COLO668 (cell line): ENCODE measurements around the gene ZDHHC18.
A peak's percentile ranks its signal among the peaks of the same experiment; 100 is the strongest.
"Not testable (repeated sequence)": the region's sequence is repeated elsewhere in the genome, so short reads cannot be mapped to it uniquely, and the experiment has no call there.

Experiments used
- DNase-seq: peaks from one replicate; lab custom pipeline; 2025; ENCODE audit not compliant: unreplicated experiment; lab: John Stamatoyannopoulos, UW

ZDHHC18 gene

DNA sequence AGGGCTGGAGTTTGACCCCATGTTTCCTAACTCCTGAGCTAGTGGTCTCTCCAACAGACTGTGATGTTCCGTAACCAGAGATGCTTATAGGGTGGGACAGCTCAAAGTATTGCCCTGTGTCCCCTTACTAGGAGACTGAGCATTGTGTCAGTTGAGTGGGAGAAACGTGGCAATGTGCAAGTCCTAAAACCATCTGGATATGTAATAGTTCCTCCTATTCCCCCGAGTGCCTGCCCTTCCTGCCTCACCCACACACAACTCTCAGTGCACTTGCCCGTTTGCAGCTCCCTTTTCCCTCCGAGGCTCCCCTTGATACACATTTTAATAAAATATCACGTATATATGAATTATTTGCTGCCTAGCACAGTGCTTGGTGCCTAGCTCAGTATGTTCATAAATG lies 35.3 kb upstream of the ZDHHC18 start:
- no peak for DNase-seq

DNA sequence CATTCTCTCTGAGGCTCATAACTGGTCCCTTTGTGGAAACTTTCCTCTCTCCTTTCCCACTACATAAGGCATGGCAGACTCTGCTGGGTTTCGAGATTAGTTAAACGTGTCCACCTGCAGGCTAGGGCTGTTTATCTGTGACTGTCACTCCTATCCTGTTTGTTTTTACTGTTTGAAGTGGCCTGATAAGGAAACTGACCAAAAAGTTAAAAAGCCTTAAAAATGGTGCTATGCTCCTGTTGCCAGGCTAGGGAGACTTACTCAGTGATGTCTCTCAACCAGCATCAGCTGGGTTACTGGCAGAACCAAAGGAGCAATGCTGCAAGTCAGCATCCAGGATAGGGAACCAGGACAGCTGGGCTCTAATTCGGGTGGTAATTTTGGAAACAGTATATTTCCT lies 34.9 kb upstream of the ZDHHC18 start:
- DNase-seq, result no peak

DNA sequence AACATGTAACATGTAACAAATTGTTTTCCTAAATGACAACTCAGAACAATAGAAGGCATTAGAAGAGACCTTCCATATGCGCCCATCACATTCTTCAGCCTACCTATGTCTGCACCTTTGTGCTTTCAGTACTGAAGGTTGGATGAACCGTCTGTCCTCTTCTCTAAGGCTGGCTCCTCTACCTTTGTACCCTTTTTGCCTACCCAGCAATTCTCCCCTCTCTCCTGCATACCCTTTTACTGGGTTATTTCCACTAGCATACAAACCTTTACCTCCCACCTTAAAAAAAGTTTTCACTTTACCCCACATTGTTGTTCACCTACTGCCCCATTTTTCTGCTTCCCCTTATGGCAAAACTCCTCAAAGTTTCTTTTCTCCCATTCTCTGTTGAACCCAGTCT lies 33.6 kb upstream of the ZDHHC18 start:
- no peak for DNase-seq

DNA sequence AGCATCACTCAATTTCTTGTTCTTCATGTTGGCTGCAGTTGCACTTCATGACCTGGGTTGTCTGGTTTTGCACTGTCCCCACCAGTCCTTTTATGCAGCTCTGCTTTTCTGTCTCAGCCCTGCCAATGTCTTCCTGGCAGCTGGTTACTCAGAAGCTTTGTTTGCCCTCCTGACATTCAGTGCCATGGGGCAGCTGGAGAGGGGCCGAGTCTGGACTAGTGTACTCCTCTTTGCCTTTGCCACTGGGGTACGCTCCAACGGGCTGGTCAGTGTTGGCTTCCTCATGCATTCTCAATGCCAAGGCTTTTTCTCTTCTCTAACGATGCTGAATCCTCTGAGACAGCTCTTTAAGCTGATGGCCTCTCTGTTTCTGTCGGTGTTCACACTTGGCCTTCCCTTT lies 32.1 kb upstream of the ZDHHC18 start:
- DNase-seq, result no peak

DNA sequence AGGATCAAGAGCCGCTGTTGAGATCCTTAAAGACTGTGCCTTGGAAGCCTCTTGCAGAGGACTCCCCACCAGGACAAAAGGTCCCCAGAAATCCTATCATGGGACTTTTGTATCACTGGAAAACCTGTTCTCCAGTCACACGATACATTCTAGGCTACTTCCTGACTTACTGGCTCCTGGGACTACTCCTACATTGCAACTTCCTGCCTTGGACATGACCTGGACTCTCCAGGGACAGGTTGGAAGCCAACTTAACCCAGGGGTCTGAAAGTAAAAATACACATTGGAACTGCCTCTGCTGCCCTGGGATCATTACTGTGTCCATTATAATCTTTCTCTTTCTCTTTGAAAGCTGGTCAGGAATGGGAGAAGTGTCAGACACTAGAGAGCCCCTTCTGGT lies 28.9 kb upstream of the ZDHHC18 start:
- no peak for DNase-seq

DNA sequence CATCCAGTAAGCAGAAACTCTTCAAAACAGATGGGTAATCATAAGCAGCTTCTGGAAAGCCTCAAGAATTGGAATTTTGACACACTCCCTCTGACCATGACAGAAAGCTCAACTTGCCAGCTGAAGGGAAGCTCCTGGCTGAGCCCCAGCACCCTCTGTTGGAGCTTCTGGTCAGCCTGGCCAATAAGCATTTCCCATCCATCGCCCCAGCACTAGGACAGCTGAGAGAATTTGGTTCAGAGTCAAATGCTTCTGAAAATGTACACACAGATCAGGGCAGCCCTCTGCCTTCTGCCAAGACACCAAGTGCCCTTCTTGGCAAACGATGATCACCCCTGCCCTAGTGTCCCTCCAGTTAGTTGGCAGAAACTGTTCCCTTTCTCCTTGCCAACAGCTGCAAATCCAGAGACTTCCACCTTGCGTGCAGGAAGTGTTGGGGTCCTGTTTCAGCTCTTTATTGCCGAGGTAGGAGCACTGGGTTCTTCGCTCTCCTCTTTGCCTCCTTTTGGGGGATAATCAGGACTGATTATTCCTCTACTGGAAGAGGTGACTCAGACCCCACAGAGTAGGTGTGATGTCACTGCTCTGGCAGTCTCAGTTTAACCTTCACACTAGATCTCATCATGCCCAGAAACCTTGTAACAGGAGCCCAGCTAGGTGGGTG lies 26.9 kb upstream of the ZDHHC18 start:
- DNase-seq, result no peak

DNA sequence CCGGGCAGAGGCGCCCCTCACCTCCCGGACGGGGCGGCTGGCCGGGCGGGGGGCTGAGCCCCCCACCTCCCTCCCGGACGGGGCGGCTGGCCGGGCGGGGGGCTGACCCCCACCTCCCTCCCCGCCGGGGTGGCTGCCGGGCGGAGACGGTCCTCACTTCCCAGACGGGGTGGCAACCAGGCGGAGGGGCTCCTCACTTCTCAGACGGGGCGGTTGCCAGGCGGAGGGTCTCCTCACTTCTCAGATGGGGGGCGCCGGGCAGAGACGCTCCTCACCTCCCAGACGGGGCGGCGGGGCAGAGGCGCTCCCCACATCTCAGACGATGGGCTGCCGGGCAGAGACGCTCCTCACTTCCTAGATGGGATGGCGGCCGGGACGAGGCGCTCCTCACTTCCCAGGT lies 22.6 kb upstream of the ZDHHC18 start:
- not testable (repeated sequence) for DNase-seq

DNA sequence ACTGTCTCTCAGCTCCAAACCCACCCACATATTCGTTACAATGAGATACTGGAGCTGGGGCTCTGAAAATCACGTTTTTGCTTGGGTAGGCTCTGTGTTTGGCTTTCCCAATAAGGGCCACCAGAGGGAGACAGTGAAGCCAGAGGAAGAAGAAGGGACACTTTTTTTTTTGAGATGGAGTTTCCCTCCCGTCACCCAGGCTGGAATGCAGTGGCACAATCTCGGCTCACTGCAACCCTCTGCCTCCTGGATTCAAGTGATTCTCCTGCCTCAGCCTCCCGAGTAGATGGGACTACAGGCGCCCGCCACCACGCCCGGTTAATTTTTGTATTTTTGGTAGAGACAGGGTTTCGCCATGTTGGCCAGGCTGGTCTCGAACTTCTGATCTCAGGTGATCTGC lies 16.4 kb upstream of the ZDHHC18 start:
- peak; percentile 76 for DNase-seq

DNA sequence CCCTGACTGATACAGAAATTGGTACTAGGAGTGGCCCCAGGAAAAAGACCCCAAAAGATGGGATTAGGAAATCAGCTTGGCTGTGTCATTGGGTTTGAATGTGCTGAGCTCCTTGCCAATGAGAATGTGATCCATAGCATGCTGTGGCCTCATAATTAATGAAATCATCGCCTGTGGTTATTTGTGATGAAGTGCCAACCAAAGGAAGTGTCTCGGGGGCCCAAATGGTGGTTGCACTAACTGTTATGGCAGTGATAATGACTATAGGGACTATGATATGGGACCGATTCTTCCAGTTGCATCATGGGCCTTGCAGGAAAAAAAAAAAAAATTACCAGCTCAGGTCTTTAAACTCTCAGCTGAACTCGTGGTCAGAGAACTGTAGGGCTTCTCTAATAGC lies 15.4 kb upstream of the ZDHHC18 start:
- no peak for DNase-seq

DNA sequence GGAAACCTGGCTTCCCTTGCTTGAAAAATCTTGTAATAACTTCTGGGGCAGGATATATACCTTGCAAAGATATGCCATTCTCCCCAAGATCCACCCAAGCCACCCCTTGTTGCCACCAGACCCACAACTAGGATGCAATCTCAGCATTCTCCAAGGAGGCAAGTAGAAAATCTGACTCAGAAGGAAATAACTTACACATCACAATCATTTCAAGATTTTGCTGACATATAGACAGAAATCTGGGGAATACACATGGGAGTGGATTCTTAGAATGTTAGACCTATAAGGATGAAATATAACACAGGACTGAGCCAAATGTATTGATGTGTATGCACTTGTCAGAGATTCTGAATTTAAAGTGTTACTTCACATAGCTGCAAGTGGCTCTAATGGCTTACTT lies 14.8 kb upstream of the ZDHHC18 start:
- DNase-seq, result no peak

DNA sequence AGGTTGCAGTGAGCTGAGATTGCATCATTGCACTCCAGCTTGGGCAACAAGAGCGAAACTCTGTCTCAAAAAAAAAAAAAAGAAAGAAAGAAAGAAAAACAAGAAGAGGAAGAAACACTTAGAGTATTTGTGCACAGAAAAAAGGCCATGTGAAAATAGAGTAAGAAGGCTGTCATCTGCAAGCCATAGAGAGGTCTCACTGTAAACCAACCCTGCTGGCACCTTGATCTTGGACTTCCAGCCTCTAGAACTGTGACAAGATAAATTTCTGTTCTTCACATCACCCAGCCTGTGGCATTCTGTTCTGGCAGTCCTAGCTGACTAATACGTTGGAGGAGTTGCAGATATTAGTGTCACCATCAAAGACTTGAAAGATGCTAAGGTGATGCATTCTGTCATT lies 12.1 kb upstream of the ZDHHC18 start:
- no peak for DNase-seq

DNA sequence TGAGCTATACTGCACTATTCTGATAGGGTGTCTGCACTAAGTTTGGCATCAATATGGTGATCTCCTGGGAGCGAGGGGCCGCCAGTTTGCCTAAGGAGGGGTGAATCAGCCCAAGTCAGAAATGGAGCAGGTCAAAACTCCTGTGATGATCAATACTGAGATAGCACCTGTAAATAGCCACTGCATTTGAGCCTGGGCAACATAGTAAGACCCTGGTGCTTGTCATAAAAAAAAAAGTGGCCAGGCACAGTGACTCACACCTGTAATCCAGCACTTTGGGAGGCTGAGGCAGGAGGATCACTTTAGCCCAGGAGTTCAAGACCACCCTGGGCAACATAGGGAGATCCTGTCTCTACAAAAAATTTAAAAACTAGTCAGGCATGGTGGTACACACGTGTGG lies 11.6 kb upstream of the ZDHHC18 start:
- DNase-seq, result no peak

DNA sequence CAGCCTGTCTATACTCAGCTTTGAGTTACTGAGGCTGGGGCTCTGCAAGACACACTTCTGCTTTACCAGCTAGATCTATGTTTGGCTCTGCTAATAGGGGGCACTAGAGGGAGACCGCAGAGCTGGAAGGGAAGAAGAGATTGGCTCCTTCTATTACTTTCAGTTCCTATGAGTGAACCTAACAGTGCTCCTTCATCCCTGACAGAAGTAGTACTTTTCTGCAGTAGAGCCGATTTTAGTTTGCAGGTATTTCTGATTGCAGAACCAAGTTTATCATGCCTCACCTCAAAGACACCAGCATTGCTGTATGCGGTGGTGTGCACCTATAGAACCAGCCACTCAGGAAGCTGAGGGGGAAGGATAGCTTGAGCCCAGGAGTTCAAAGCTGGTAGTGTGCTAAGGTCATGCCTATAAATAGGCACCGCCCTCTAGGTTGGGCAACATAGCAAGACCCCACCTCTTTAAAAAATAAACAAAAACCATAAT lies 5.7 kb upstream of the ZDHHC18 start:
- no peak for DNase-seq

DNA sequence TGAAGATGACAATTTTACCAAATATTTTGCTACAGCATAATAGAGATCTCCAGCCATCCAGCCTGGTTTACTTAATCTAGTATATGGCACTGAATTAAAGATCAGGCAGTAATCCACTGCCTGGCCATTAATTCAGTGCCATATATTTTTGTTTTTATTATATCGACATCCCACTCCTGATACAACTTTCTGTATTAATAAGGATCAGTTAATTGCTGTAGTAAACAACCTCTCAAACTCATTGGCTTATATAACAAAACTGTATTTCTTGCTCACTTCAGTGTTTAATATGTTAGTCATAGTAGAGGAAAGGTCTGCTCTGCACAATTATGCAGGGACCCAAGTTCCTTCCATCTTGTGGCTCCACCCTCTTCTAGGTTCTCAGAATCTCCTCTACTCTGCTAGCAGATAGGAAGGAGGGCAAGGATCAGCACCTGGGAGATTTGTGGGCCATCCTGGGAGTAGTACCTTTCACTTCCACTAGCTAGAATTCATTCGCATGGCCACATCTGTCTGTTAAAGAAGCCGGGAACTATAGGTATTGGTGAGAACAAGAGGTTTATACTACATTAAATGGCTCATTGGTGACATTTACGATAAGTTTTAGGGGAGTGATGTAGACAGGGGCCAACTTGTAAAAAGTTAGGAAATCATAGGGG lies 3.6 kb upstream of the ZDHHC18 start:
- no peak for DNase-seq

DNA sequence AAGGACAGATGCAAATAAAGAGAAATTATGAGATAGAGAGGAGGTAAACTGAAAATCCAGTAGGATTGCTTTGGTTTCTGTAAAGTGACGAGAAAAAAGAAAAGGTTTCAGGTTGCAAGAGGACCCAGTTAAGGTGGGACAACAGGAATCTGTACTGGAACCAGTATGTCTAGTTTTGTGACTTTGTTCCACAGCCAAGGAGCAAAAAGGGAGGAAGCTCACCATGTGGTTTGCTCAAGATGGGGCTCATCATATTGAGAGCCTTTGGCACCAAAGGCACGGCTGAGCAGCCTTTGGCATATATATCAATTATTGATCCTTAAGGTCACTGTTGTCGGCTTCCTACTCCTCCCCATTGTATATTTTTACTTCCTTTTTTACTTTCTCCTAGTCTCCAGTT lies 1.8 kb upstream of the ZDHHC18 start:
- DNase-seq, result no peak

DNA sequence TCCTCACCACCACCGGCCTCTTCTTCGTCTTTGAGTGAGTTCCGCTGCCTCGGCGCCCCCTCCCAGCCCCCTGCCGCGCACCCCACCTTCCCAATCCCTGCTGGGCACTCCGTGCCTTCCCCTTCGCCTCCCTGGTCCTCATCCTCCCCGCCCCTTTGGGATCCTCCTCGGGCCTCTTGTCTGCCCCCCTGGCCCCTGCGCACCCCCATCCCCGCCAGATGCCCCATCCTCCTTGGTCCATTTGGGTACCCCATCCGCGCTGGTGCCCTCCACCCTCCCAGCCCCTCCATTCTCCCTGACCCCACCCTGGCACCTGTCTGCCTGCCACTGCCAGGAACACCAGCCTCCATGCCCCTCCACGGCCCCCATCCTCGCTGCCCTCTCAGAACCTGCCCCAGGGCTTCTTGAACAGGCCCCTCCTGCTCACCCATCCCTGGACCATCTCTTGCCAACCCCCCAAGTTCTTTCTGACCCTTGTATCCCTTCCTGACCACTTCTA lies 667 bp downstream of the ZDHHC18 start:
- DNase-seq, result no peak

DNA sequence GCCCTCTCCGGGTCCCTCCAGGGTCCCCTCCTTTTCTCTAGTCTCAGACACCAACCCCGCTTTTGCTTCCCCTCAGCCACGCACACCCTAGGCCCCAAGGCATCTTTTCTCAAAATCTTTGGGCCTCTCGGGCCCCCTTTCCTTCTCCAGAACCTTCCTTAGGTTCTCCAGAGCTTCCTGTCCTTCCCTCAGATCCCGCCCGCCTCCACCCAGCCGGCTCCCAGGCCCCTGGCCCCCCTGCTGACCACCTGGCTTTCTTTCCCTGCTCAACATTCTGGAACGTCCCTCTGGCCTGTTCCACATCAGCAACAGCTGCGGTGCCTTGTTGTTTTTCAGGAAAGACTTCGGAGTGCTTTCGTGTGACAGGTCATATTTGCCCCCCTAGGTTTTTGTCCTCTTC lies 1.2 kb downstream of the ZDHHC18 start:
- no peak for DNase-seq

DNA sequence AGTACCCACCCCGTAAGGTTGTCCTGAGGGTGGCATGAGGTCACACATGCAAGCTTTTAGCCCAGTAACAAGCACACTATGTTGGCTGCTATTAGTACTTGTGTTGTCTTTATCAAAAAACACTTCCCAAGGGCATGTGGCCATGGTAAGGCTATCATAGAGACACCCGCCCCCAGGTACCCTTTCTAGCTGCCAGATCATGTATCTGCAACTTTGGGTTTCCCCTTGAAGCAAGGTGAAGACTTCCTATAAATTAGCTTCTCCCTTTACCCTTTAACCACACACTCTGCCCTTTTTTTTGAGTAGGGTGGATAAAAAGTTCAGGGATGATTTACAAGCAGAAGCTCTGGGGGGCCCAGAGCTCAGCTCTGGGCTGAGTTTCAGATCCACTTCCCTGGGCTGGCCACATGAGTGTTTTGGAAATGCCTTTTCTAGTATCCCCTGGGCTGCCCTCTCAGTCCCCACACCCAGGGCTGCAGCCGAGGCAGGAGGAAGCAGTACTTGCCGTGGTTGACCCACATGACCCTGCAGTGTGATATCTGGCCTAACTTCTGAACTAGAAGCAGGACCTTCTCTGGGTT lies 2.0 kb downstream of the ZDHHC18 start:
- no peak for DNase-seq

DNA sequence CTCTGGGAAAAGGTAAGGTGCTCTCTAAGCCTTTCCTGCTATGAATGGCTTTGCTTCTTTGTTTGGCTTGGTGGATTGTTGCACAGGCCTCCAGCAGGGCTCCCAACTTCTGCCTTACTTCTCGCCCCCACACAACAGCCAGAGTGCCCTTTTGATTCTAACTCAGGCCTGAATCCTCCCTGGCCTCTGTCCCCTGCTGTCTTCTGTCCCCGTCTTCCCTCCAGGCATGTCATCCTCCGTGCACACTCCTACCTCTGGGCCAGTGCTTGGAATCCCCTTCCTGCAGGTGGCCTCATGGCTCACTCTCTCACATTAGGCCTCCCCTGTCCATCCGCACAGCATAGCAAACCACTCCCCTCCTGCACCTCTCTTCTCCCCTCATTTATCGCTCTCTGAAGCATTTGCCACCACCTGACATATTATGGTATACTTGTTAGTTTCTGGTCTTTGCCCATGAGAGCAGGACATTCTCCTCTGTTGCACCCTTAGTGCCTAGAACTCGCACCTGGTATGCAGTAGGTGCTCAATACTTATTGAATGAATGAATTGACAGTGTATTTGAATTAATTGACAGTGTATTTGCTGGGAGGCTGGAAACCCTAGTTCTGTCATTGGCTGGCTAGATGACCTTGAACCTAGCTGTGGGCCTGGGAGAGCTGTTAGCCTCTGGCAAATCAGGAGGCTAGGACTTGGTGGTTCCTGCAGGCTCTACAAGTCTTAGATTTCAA lies 2.9 kb downstream of the ZDHHC18 start:
- DNase-seq, result no peak

DNA sequence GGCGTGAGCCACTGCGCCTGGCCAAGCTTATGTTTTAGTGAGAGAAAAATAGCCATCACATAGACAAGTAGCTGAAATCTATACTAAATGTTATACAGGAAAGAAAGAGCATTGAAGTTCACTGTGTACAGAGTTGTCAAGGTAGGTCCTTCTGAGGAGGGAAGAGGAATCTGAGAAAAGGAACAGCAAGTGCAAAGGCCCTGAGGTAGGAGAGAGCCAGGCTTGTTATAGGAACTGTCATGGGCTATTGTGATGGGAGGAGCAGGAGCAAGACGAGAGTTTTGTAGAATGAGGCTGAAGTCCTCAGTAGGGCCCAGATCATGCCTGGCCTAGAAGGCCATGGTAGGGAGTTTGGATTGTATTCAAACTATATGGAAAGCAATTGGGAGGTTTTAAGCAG lies 4.6 kb downstream of the ZDHHC18 start:
- DNase-seq, result no peak

DNA sequence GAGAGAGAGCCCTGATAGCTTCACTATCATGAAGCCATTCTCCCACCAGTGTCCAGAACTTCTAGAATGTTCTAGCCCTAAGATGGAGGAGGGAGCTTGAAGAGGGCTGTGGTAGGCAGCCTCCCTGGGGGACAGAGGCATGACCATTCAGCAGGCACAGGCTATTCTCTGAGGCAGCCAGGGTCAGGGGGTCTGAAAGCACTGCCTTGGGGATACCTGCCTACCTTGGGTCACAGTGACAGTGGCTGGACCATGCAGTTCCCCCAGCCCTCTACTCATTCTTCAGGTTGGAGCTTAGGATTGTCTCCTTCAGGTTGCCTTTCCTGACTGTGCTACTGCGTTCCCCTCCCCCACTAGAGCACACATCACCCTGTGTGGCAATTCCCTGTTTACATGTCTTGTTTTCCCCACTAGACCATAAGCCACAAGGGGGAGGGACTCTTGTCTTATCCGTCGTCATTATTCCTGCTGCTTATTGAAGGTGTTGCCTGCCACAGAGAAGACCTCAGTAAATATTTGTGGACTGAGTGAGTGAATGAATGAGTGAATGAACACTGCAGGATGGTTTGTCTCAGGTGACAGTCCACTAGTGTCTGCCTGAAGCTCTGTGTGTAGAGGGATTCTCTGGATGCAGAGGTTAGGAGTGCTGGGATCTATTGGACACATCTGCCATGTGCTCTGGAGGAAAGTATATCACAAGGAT lies 5.2 kb downstream of the ZDHHC18 start:
- DNase-seq, result peak; percentile 75
